GM23338 (cell line): ENCODE data around the gene ERVK3-1. TPM values are rescaled to one million over a fixed set of nuclear protein-coding genes. Genes with fewer than 3 reads are reported as not detected.

ENCODE experiments used
- ATAC-seq: fragments of 200-7000 bp; cut with Tn5 transposase; 3 replicates; pipeline ENCODE4 v1.9.1; 2020
- DNase-seq: peaks from one replicate; pipeline ENCODE4 v3.0.0-alpha.2; 2015; ENCODE audit warnings: low spot score
- H2AFZ ChIP-seq: fragments of 200-600 bp; sonication (generic); 2 replicates; pipeline ENCODE4 v1.8.0; 2016; ENCODE audit warnings: antibody characterized with exemption, mild to moderate bottlenecking, moderate library complexity
- H3F3A ChIP-seq: fragments of 200-600 bp; sonication (generic); replicated peaks from 2 replicates; pipeline ENCODE4 v1.8.0; 2017; ENCODE audit warnings: antibody characterized with exemption, mixed run types, low read depth
- H3K27ac ChIP-seq: fragments of 200-600 bp; sonication (generic); 2 replicates; pipeline ENCODE4 v1.6.1; 2016; ENCODE audit warnings: low read depth
- H3K27me3 ChIP-seq: fragments of 200-600 bp; sonication (generic); 2 replicates; pipeline ENCODE4 v1.8.0; 2016; ENCODE audit warnings: mild to moderate bottlenecking, mixed run types, moderate library complexity; ENCODE audit not compliant: insufficient read depth
- H3K36me3 ChIP-seq: fragments of 200-600 bp; sonication (generic); 2 replicates; pipeline ENCODE4 v1.8.0; 2016; ENCODE audit warnings: mild to moderate bottlenecking; ENCODE audit not compliant: insufficient read depth
- H3K4me1 ChIP-seq: fragments of 200-600 bp; sonication (generic); 2 replicates; pipeline ENCODE4 v1.8.0; 2016; ENCODE audit warnings: mild to moderate bottlenecking, moderate library complexity; ENCODE audit not compliant: insufficient read depth
- H3K4me2 ChIP-seq: fragments of 200-600 bp; sonication (generic); 2 replicates; pipeline ENCODE4 v1.7.1; 2017; ENCODE audit warnings: mixed run types
- H3K4me3 ChIP-seq: fragments of 200-600 bp; sonication (generic); 2 replicates; pipeline ENCODE4 v1.6.1; 2016; ENCODE audit warnings: mixed run types
- H3K79me2 ChIP-seq: fragments of 200-600 bp; sonication (generic); replicated peaks from 2 replicates; pipeline ENCODE4 v1.8.0; 2017; ENCODE audit warnings: mild to moderate bottlenecking; ENCODE audit not compliant: insufficient read depth
- H3K9me2 ChIP-seq: fragments of 200-600 bp; sonication (generic); 2 replicates; pipeline ENCODE4 v1.8.0; 2017; ENCODE audit not compliant: insufficient read depth
- H4K20me1 ChIP-seq: fragments of 200-600 bp; sonication (generic); replicated peaks from 2 replicates; pipeline ENCODE4 v1.8.0; 2017; ENCODE audit warnings: mild to moderate bottlenecking; ENCODE audit not compliant: insufficient read depth
- H3K27ac Mint-ChIP-seq: 2 replicates; pipeline ENCODE4 v1.8.0; 2020; ENCODE audit warnings: inconsistent platforms, mild to moderate bottlenecking, moderate library complexity, mixed read lengths
- H3K27me3 Mint-ChIP-seq: 3 replicates; pipeline ENCODE4 v1.8.0; 2022; ENCODE audit warnings: low read depth, mild to moderate bottlenecking, moderate library complexity, mixed read lengths, inconsistent platforms; ENCODE audit not compliant: insufficient read depth, poor library complexity
- H3K36me3 Mint-ChIP-seq: 3 replicates; pipeline ENCODE4 v1.8.0; 2021; ENCODE audit warnings: low read depth, mild to moderate bottlenecking, inconsistent platforms, moderate library complexity, mixed read lengths
- H3K4me1 Mint-ChIP-seq: 3 replicates; pipeline ENCODE4 v1.8.0; 2020; ENCODE audit warnings: mild to moderate bottlenecking, inconsistent platforms, mixed read lengths
- H3K4me3 Mint-ChIP-seq: 3 replicates; pipeline ENCODE4 v1.8.0; 2021; ENCODE audit warnings: moderate library complexity, mild to moderate bottlenecking, inconsistent platforms, mixed read lengths
- H3K9me3 Mint-ChIP-seq: 3 replicates; pipeline ENCODE4 v1.8.0; 2020; ENCODE audit warnings: moderate library complexity, mild to moderate bottlenecking, inconsistent platforms, mixed read lengths
- CREB1 ChIP-seq: fragments of 250-450 bp; sonication (Bioruptor Pico); IDR thresholded peaks from 2 replicates; pipeline ENCODE4 v1.5.0; 2020; ENCODE audit warnings: low read depth, mild to moderate bottlenecking, moderate library complexity
- ETS1 ChIP-seq: IDR thresholded peaks from 2 replicates; pipeline ENCODE4 v1.6.1; 2016; ENCODE audit warnings: antibody characterized with exemption
- EZH2 ChIP-seq: fragments of 200-600 bp; sonication (generic); IDR thresholded peaks from one replicate; pipeline ENCODE4 v1.8.0; 2017; ENCODE audit warnings: antibody characterized with exemption, mild to moderate bottlenecking, low read depth; ENCODE audit not compliant: unreplicated experiment
- EZH2phosphoT487 ChIP-seq: fragments of 200-600 bp; sonication (generic); IDR thresholded peaks from one replicate; pipeline ENCODE4 v1.8.1; 2018; ENCODE audit warnings: antibody characterized with exemption; ENCODE audit not compliant: unreplicated experiment
- JUNB ChIP-seq: IDR thresholded peaks from one replicate; pipeline ENCODE4 v1.6.1; 2016; ENCODE audit warnings: antibody characterized with exemption; ENCODE audit not compliant: unreplicated experiment
- NANOG ChIP-seq: IDR thresholded peaks from 2 replicates; pipeline ENCODE4 v1.6.1; 2016; ENCODE audit warnings: antibody characterized with exemption, borderline replicate concordance
- POLR2AphosphoS5 ChIP-seq: IDR thresholded peaks from 2 replicates; pipeline ENCODE4 v1.6.1; 2016; ENCODE audit warnings: antibody characterized with exemption, low read depth
- REST ChIP-seq: IDR thresholded peaks from one replicate; pipeline ENCODE4 v1.6.1; 2018; ENCODE audit warnings: antibody characterized with exemption; ENCODE audit not compliant: unreplicated experiment
- STAT1 ChIP-seq: IDR thresholded peaks from one replicate; pipeline ENCODE4 v1.6.1; 2016; ENCODE audit warnings: antibody characterized with exemption; ENCODE audit not compliant: unreplicated experiment
- ZNF114 ChIP-seq: fragments of 250-450 bp; sonication (Bioruptor Pico); IDR thresholded peaks from 2 replicates; pipeline ENCODE4 v1.5.0; 2020; ENCODE audit warnings: mild to moderate bottlenecking, moderate library complexity
- ZNF331 ChIP-seq: fragments of 250-450 bp; sonication (Bioruptor Pico); IDR thresholded peaks from 2 replicates; pipeline ENCODE4 v1.5.0; 2020; ENCODE audit warnings: low read depth, mild to moderate bottlenecking, moderate library complexity
- ZNF462 ChIP-seq: fragments of 250-450 bp; sonication (Bioruptor Pico); IDR thresholded peaks from 2 replicates; pipeline ENCODE4 v1.5.0; 2020; ENCODE audit warnings: mild to moderate bottlenecking, moderate library complexity
- polyA plus RNA-seq: library from polyadenylated mRNA; unstranded; fragments of >200 nt; fragmentation: Nextera tagmentation; extraction: Ambion mirVana; gene quantifications from 2 replicates; pipeline ENCODE4 v1.2.1, GENCODE V29; 2016
- total RNA-seq: library from RNA; depleted of rRNA; stranded (reverse); fragments of >200 nt; shearing (Covaris generic); gene quantifications from 2 replicates; pipeline ENCODE4 v1.2.3, GENCODE V29; 2014
- TF ChIP-seq, protein P1 (sequence below), 2 experiments: fragments of 200-600 bp in 1 of 2; sonication (generic) in 1 of 2; conservative IDR thresholded peaks; 2 replicates each; pipeline versions ENCODE4 v1.5.1 to v1.6.1; 2016 to 2017; ENCODE audit warnings: antibody characterized with exemption in 2 of 2, low read depth in 2 of 2, mild to moderate bottlenecking in 2 of 2, moderate library complexity in 1 of 2

The ERVK3-1 gene
- total and polyA plus RNA-seq, 2 experiments from 2014 or later = 34.4 to 66.2 TPM

GRCh38 chr19:58336820-58337219, 31.6 kb downstream of the ERVK3-1 start:
- Histone ChIP-seq H3K4me2 (no peak overlapping the region), H3K4me3 (no peak overlapping the region), H3K79me2 (no peaks in the 10 kb centered on the region), H3F3A (no peaks in the 10 kb centered on the region), H3K4me1 (no peaks in the 10 kb centered on the region), H4K20me1 (peaks cover 4% of the 10 kb centered on the region; the same call in 1 of the 2 replicates), H3K27ac (no peak overlapping the region), H3K27me3 (no peaks in the 10 kb centered on the region), H3K9me2 (no peaks in the 10 kb centered on the region), H2AFZ (no peak overlapping the region), H3K36me3 (no peaks in the 10 kb centered on the region)
- DNase-seq = no peak
- peaks cover 3% of the 10 kb centered on the region for H3K27me3 Mint-ChIP-seq
- no peak for ATAC-seq
- peaks cover 3% of the 10 kb centered on the region; the same call in 1 of the 3 replicates for H3K9me3 Mint-ChIP-seq
- H3K27ac Mint-ChIP-seq = no peak overlapping the region
- H3K36me3 Mint-ChIP-seq = peaks cover 28% of the 10 kb centered on the region
- H3K4me1 Mint-ChIP-seq = no peaks in the 10 kb centered on the region; the same call in 2 of the 3 replicates
- H3K4me3 Mint-ChIP-seq = no peak overlapping the region
- TF ChIP-seq, protein P1, sequence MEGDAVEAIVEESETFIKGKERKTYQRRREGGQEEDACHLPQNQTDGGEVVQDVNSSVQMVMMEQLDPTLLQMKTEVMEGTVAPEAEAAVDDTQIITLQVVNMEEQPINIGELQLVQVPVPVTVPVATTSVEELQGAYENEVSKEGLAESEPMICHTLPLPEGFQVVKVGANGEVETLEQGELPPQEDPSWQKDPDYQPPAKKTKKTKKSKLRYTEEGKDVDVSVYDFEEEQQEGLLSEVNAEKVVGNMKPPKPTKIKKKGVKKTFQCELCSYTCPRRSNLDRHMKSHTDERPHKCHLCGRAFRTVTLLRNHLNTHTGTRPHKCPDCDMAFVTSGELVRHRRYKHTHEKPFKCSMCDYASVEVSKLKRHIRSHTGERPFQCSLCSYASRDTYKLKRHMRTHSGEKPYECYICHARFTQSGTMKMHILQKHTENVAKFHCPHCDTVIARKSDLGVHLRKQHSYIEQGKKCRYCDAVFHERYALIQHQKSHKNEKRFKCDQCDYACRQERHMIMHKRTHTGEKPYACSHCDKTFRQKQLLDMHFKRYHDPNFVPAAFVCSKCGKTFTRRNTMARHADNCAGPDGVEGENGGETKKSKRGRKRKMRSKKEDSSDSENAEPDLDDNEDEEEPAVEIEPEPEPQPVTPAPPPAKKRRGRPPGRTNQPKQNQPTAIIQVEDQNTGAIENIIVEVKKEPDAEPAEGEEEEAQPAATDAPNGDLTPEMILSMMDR (conservative IDR thresholded peaks at IDR 0.05; ENCODE audit: low read depth in 2 of 2) = no peak
- TF ChIP-seq ETS1 = no peak
- TF ChIP-seq NANOG = no peak
- no peak for TF ChIP-seq ZNF114 (CRISPR knock-in tag)
- TF ChIP-seq REST = no peak
- no peak for TF ChIP-seq ZNF331 (CRISPR knock-in tag)
- no peak for TF ChIP-seq STAT1
- no peak for TF ChIP-seq JUNB
- TF ChIP-seq CREB1 (CRISPR knock-in tag) = no peak
- TF ChIP-seq EZH2 = no peak
- no peak for TF ChIP-seq POLR2AphosphoS5
- no peak for TF ChIP-seq ZNF462
- no peak for TF ChIP-seq EZH2phosphoT487
